AG09309 (cell line): ENCODE data around the gene SNX11.

Experiments used
- DNase-seq: peaks from one replicate; pipeline ENCODE4 v3.0.0-alpha.2; 2010; ENCODE audit warnings: low read depth
- H3K4me3 ChIP-seq: 2 replicates; pipeline ENCODE4 v1.5.1; 2011; ENCODE audit warnings: mild to moderate bottlenecking, low read depth, low read length, moderate library complexity; ENCODE audit not compliant: control insufficient read depth
- CTCF ChIP-seq: IDR thresholded peaks from 2 replicates; pipeline ENCODE4 v1.5.1; 2011; ENCODE audit warnings: mild to moderate bottlenecking, low read depth, low read length, inconsistent platforms; ENCODE audit not compliant: insufficient read depth, control insufficient read depth; ENCODE audit errors: missing control alignments

SNX11 gene

GRCh38 chr17:48123776-48124388, 16.3 kb downstream of the SNX11 start:
- DNase-seq = no peak
- H3K4me3 ChIP-seq = no peak overlapping the region
- TF ChIP-seq CTCF = no peak

GRCh38 chr17:48125829-48126531, 18.4 kb downstream of the SNX11 start:
- DNase-seq = no peak
- H3K4me3 ChIP-seq = no peak overlapping the region
- no peak for TF ChIP-seq CTCF

GRCh38 chr17:48126532-48126850, 18.9 kb downstream of the SNX11 start:
- H3K4me3 ChIP-seq = no peak overlapping the region
- no peak for TF ChIP-seq CTCF
- DNase-seq = no peak

- no peak for DNase-seq
- H3K4me3 ChIP-seq = no peak overlapping the region
- TF ChIP-seq CTCF = no peak
Observed at GRCh38 chr17:48127371-48128051, 19.9 kb downstream of the SNX11 start.

- DNase-seq = no peak
- no peak for TF ChIP-seq CTCF
- H3K4me3 ChIP-seq = no peak overlapping the region
Observed at GRCh38 chr17:48128400-48128799, 20.8 kb downstream of the SNX11 start.

GRCh38 chr17:48129981-48130380, 22.4 kb downstream of the SNX11 start:
- no peak for DNase-seq
- TF ChIP-seq CTCF = no peak
- H3K4me3 ChIP-seq = no peak overlapping the region
